Activated naive CD4-positive, alpha-beta T cell treated with anti-CD3 and anti-CD28 coated beads, Interleukin-2, amount 10 ng/mL, durations not matched to agents 7 days and 5 days (primary cell): Measurements from ENCODE around the gene ZDHHC14.

Source experiments
- CTCF ChIA-PET: fragments of 350-600 bp; sonication (Branson Sonifier 250); formaldehyde crosslinking; loops from one replicate; lab custom pipeline; 2021; ENCODE audit warnings: antibody characterized with exemption; lab: Charles Lee
- DNase-seq: peaks from one replicate; pipeline ENCODE4 v3.0.0-alpha.2; 2020
- H3K27ac Mint-ChIP-seq: one replicate; pipeline ENCODE4 v1.8.0; 2021; ENCODE audit warnings: mild to moderate bottlenecking, moderate library complexity, mixed read lengths
- H3K27me3 Mint-ChIP-seq: one replicate; pipeline ENCODE4 v1.8.0; 2021; ENCODE audit warnings: mild to moderate bottlenecking, mixed read lengths
- H3K36me3 Mint-ChIP-seq: one replicate; pipeline ENCODE4 v1.8.0; 2021; ENCODE audit warnings: mixed read lengths
- H3K4me1 Mint-ChIP-seq: one replicate; pipeline ENCODE4 v1.8.0; 2021; ENCODE audit warnings: mixed read lengths
- H3K4me3 Mint-ChIP-seq: one replicate; pipeline ENCODE4 v1.8.0; 2021; ENCODE audit warnings: mild to moderate bottlenecking, moderate library complexity, mixed read lengths
- H3K9me3 Mint-ChIP-seq: one replicate; pipeline ENCODE4 v1.8.0; 2021; ENCODE audit warnings: mixed read lengths

Gene ZDHHC14

DNA sequence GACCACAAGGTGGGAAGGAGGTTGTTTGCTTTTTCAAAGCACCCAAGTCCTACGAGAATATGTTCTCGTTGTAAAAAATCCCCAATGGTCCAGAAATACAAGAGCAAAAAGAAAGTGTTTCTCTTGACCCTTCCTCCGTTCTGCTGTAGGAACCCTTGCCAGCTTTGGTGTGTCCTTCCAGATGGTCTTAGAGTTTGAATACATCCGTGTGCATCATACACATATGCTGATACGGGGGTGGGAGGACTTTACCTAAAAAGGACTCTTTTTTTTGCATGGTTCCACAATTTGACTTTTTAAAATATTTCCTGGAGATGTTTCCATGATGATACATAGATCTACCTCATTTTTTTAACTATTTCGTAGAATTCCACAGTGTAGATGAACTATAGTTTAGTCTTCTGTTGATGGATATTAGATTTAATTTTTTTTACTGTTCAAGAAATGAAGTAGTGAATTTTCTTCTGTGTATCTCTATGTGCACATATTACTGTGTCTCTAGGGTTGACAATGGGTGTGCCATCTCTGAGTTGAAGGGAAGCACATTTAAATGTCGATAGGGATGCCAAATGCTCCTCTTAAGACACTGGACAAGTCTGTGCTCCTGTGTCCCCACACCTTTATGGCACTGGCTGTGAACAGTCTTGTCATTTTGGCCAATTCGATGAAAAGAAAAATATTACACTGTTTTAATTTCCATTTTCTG lies 259.9 kb downstream of the ZDHHC14 start:
- Mint-ChIP-seq H3K4me1 (peaks cover 12% of the 10 kb centered on the region), H3K4me3 (no peak overlapping the region), H3K27me3 (peaks cover 53% of the 10 kb centered on the region), H3K36me3 (no peaks in the 10 kb centered on the region), H3K9me3 (no peaks in the 10 kb centered on the region), H3K27ac (no peak overlapping the region)
- no peak for DNase-seq
- CTCF ChIA-PET, result no interaction called here

DNA sequence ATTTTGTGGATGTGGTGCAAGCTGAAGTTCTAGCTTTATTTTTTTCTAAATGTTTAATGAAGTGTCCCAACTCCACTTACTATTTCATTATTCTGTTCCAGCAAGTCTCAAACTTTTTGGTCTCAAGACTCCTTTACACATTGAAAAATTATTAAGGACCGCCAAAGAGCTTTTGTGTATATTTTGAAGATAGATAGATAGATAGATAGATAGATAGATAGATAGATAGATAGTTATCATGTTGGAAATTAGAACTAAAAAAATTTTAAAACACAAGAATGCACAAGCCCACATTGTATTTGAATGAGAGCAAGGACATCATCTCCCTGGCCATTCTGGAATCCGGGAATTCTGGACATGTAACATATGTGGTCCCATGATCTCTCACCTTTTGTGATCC lies 260.8 kb downstream of the ZDHHC14 start:
- CTCF ChIA-PET, result no interaction called here
- H3K36me3 Mint-ChIP-seq, result peaks cover 1% of the 10 kb centered on the region
- peaks cover 50% of the 10 kb centered on the region for H3K27me3 Mint-ChIP-seq

DNA sequence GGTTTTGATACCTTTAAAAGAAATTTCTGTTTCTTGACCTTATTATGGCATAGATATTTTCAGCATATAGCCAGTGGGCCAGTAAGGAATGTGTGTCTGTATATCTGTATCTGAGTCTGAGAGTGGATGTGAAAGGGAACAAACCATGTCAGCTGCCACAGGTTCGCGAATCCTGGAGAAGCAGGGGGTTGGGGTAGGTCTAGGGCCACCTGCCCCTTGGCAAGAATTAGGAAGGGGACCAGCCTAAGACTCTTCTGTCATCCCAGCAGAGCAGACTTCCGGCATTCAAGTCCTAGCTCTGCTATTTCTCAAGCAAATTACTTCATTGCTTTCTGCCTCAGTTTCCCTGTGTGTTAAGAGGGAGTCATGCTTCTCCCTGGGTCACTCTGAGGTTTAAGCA lies 261.7 kb downstream of the ZDHHC14 start:
- H3K36me3 Mint-ChIP-seq, result peaks cover 1% of the 10 kb centered on the region
- H3K27ac Mint-ChIP-seq, result no peak overlapping the region
- CTCF ChIA-PET, result interaction anchor here (0.7 kb wide), 1 partner anchor 17 kb away, joined by 3 read pairs; no protein-coding TSS in a partner anchor
- H3K9me3 Mint-ChIP-seq, result no peaks in the 10 kb centered on the region
- H3K27me3 Mint-ChIP-seq, result peaks cover 50% of the 10 kb centered on the region
- no peak for DNase-seq
- H3K4me1 Mint-ChIP-seq, result peaks cover 24% of the 10 kb centered on the region
- H3K4me3 Mint-ChIP-seq, result no peak overlapping the region

More for the DNA sequence above, 260.8 kb downstream of the ZDHHC14 start:
- Mint-ChIP-seq H3K4me3 (no peak overlapping the region), H3K4me1 (peaks cover 15% of the 10 kb centered on the region), H3K9me3 (no peaks in the 10 kb centered on the region), H3K27ac (no peak overlapping the region)
- no peak for DNase-seq

DNA sequence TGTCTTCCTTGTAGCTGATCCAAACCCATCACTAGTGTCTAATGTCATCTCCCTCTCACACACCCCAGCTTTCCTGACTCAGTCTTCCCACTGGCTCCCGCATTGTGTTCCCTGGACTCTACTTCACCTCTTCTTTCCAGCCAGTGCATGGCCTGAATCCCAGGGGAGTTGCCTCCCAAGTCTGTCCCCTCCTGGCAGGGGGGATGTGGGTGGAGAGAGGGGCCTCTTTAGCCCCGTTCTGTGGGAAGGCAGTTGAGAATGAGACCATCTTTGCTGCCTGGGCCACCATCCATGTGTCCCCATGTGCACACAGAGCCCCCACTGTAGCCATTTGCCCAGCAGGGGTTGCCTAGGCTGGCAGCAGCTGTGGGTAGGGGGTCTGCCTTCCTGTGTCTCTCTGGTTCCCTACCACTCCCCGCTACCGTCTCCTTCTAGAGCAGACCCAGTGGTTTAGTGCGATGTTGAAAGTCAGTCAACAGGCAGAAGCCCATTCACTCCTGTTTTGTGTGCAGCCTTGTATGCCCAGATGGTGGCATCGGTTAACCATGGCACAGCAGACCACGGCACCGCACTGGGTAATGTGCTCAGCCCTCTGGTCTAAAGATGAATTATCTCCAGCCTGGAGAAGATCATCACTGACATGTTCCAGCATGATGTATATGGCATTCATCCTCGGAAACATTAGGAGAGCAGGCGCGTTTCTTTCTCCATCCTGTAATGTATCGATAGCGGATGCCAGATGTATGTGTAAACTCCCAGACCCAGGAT lies 263.2 kb downstream of the ZDHHC14 start:
- H3K9me3 Mint-ChIP-seq, result no peaks in the 10 kb centered on the region
- peak; percentile 50 for DNase-seq
- no peak overlapping the region for H3K27ac Mint-ChIP-seq
- H3K36me3 Mint-ChIP-seq, result peaks cover 1% of the 10 kb centered on the region
- H3K27me3 Mint-ChIP-seq, result peaks cover 36% of the 10 kb centered on the region
- peaks cover 38% of the 10 kb centered on the region for H3K4me1 Mint-ChIP-seq
- CTCF ChIA-PET, result interaction anchor here (0.7 to 1.0 kb wide), 2 partner anchors 328 to 560 kb away, joined by 3 read pairs; no protein-coding TSS in a partner anchor
- no peak overlapping the region for H3K4me3 Mint-ChIP-seq

DNA sequence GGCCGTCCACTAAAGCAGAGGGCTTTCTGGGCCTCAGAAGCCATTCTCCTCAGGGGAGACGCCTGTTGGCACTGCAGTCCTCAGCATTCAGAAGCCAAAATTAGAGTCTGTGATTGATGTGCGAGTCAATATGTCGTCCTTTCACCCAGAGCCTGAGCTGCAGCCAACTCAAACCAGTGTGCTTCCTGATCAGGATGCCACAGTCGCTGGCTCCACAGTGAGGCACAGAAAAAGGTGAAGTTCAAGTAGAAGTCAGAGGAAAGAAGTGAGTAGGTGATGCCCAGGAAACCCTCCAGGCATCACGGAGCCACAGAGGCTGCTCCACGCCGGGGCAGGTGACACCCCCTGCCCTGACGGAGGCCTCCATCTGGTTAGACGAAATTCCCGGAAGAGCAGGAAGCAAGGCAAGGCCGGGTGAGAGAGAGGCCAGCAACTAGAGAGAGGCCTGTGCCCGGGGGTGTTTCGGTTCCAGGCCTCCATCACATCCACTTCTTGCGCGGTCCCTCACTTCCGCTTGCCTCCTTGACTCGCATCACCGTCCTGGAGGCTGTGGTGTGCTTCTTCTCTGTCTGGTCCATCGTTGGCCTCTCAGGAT lies 264.3 kb downstream of the ZDHHC14 start:
- CTCF ChIA-PET, result interaction anchor here (0.7 to 1.0 kb wide), 3 partner anchors 11 to 559 kb away, joined by 3 read pairs; no protein-coding TSS in a partner anchor
- Mint-ChIP-seq H3K4me3 (no peak overlapping the region), H3K27ac (no peak overlapping the region), H3K27me3 (peaks cover 25% of the 10 kb centered on the region), H3K9me3 (no peaks in the 10 kb centered on the region), H3K36me3 (peaks cover 1% of the 10 kb centered on the region), H3K4me1 (peaks cover 28% of the 10 kb centered on the region)
- DNase-seq, result no peak

DNA sequence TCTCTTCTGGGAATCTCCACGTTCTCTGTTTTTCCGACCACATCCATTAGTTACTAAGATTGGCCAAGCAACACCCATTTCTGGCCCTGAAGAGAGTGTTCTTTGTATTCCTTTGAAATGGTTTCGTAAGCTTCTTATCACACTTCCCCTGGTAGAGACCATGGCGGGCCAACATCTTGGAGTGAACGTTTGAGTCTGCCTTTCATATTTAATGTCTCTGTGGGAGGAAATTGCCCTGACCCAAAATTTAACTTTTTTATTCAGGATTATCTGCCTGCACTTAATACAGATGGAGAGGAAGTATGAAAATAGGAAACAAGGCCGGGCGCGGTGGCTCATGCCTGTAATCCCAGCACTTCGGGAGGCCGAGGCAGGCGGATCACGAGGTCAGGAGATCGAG lies 265.0 kb downstream of the ZDHHC14 start:
- DNase-seq, result no peak
- peaks cover 28% of the 10 kb centered on the region for H3K4me1 Mint-ChIP-seq
- CTCF ChIA-PET, result interaction anchor here (0.8 kb wide), 1 partner anchor 185 kb away, joined by 4 read pairs; no protein-coding TSS in a partner anchor

DNA sequence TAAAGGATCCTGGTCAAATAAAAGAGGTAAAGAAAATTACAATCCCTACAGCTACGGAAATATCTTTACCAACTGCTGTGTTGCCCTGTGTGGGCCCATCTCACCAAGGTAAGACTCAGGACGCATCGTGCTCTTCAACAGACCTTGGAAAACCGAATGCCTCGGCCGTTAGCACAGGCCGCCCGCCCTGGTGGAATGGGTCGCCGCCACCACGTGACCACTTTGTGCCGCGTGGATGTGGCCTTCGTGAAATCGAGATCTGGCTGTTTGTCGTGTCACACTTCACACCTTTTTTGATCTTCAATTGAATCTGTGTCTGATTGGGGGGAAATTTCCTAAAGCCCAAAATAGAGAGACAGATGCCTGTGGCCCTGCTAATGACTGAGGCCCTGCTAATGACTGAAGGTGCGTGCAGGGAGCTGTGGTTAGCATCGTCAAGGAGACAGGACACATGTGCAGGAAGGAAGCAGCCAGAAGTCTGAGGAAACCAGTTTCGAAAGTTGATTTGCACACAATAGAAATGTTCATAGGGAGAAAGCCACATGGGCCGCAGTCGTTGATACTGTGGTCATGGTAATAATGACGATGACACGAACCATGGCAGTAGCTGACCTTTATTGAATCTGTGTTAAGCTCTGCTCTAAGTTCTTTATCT lies 266.4 kb downstream of the ZDHHC14 start:
- Mint-ChIP-seq H3K36me3 (peaks cover 1% of the 10 kb centered on the region), H3K4me1 (peaks cover 28% of the 10 kb centered on the region), H3K27ac (no peak overlapping the region), H3K27me3 (peaks cover 21% of the 10 kb centered on the region), H3K4me3 (no peak overlapping the region), H3K9me3 (no peaks in the 10 kb centered on the region)
- peak; percentile 55 for DNase-seq
- CTCF ChIA-PET, result interaction anchor here (1.4 kb wide), 1 partner anchor 425 kb away, joined by 3 read pairs; no protein-coding TSS in a partner anchor

More for the DNA sequence above, 265.0 kb downstream of the ZDHHC14 start:
- Mint-ChIP-seq H3K27ac (no peak overlapping the region), H3K27me3 (peaks cover 21% of the 10 kb centered on the region), H3K9me3 (no peaks in the 10 kb centered on the region), H3K36me3 (peaks cover 1% of the 10 kb centered on the region), H3K4me3 (no peak overlapping the region)

DNA sequence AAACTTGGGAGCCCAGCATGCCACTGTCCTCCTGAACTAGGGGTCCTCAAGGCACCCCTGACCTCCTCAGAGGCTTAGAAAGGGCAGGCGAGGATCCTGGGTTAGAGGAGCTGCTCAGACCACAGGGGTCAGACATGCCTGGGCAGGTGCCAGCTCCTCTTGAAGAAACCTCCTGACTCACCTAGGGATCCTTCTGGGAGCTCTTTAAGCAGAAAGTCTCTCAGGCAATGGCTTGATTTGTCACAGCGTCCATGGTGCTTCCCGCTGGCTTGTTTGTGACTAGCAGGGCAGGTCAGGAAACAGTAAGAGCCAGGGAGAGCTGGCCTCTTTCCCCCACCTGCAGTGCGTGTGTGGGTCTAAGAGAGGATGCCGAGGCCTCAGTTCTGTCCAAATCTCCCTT lies 267.6 kb downstream of the ZDHHC14 start:
- CTCF ChIA-PET, result interaction anchor here (0.9 kb wide), 1 partner anchor 13 kb away, joined by 3 read pairs; no protein-coding TSS in a partner anchor
- Mint-ChIP-seq H3K36me3 (peaks cover 1% of the 10 kb centered on the region), H3K27ac (no peak overlapping the region), H3K4me1 (peaks cover 28% of the 10 kb centered on the region), H3K27me3 (peaks cover 21% of the 10 kb centered on the region), H3K9me3 (no peaks in the 10 kb centered on the region), H3K4me3 (no peak overlapping the region)
- DNase-seq, result no peak

DNA sequence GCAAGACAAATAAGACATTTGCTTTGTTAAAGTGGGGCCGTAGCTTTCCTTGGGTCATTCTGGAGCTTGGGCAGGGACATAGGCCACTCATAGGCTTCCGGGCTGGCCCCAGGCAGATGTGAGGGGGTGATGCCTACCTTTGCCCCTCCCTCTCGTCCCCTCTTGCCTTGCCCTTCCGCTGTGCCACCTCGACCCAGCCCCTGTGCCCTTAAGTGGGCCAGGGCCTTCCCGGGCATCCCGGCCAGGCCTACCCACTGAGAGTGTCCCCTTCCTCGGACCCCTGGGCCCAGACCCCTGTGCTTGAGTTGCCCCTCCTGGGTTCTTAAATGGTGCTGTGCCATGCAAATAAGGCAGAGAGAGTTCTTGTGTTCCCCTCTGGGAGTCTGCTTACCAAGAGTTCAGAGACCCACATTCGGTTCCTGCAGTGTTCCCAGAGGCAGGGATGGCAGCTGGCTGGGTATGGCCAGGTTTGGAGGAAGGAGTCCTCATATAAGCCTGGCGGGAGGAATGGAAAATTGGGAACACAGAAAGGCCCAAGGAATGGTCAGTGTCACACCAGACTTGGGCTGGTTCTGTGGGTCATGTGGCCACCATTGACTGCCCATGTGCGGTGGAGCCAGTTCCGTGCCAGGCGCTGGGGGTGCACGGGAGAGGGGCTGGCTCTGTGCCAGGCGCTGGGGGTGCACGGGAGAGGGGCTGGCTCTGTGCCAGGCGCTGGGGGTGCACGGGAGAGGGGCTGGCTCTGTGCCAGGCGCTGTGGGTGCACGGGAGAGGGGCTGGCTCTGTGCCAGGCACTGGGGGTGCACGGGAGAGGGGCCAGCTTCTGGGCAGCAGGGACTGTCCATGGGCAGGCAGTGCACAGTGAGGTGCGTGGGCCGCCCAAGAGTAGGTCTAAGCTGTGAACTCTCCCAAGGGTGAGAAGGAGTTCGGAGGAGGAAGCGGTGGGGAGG lies 268.6 kb downstream of the ZDHHC14 start:
- Mint-ChIP-seq H3K36me3 (peaks cover 1% of the 10 kb centered on the region), H3K4me1 (peaks cover 28% of the 10 kb centered on the region), H3K4me3 (no peak overlapping the region), H3K27me3 (peaks cover 15% of the 10 kb centered on the region), H3K9me3 (no peaks in the 10 kb centered on the region), H3K27ac (no peak overlapping the region)
- DNase-seq, result no peak
- CTCF ChIA-PET, result no interaction called here

DNA sequence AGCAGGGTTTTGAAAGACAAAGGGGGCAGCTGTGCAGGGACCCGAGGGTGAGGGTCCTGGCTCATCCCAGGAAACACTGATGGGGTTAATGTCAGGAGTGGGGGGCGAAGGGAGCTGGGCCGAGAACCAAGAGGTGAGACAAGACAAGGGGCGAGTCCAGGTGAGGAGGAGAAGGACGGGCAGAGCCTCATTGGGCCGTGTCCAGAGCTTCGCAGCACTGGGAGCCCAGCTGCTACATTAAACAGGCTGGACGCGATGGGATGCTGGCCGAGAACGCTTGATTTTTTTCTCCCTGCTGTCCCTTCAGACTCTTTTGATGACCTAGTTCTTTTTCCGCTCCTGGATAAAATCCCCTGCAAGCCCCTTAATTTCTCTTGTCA lies 269.3 kb downstream of the ZDHHC14 start:
- peaks cover 1% of the 10 kb centered on the region for H3K36me3 Mint-ChIP-seq
- H3K27me3 Mint-ChIP-seq, result peaks cover 11% of the 10 kb centered on the region
- no peaks in the 10 kb centered on the region for H3K9me3 Mint-ChIP-seq
- no peak for DNase-seq
- H3K4me1 Mint-ChIP-seq, result peaks cover 28% of the 10 kb centered on the region
- CTCF ChIA-PET, result no interaction called here
- no peak overlapping the region for H3K4me3 Mint-ChIP-seq
- H3K27ac Mint-ChIP-seq, result no peak overlapping the region

DNA sequence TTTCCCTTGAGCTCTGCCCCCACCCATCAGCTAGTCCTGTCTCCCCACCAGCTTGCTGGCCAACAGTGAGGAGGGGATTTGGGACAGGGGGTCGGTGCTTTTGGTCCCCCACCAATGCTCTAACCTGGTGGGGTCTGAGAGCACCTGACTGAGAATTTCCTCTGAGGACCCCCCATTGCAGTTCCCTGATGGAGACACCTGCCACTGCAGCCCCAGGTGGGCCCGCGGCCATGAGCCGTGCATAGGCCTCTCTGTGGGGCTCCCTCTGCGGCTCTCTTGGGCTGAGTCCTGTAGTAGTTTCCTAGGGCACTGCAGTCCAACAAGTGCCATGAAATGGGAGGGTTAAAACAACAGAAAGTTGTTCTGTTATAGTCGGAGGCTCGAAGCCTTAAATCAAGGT lies 269.8 kb downstream of the ZDHHC14 start:
- H3K36me3 Mint-ChIP-seq, result peaks cover 1% of the 10 kb centered on the region
- H3K4me1 Mint-ChIP-seq, result peaks cover 26% of the 10 kb centered on the region
- H3K27ac Mint-ChIP-seq, result no peak overlapping the region
- no peak overlapping the region for H3K4me3 Mint-ChIP-seq
- H3K27me3 Mint-ChIP-seq, result peaks cover 6% of the 10 kb centered on the region
- DNase-seq, result no peak
- CTCF ChIA-PET, result no interaction called here
- no peaks in the 10 kb centered on the region for H3K9me3 Mint-ChIP-seq

DNA sequence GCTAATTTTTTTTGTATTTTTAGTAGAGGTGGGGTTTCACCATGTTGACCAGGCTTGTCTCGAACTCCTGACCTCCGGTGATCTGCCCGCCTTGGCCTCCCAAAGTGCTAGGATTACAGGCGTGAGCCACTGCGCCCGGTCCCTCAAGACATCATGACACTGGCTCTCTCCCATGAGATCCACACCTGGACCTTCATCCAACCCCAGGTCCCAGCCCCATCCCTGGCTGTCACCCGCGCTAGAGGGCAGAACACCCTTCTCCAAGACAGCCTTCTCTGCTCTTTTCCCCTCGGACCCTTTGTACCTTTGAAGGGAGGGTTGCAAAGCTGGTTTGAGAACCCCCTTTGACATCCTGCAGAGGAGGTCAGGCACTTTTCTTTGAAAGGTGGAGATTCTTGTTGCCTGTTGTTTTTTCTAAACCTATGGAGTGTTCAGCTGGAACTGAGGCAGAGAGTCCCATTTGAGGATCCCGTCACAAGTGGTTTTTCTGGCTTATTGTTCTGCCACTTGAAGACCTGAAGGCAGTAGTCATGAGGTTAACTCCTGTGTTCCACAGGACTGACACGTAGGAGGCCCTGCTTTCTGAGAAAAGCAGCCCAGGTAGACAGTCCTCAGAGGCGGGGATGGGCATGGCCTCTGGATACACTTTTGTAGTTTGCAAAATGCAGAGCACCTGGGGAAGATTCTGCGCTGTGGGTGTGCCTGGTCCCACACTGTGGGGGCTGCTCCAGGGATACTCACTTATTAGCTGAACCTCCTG lies 270.9 kb downstream of the ZDHHC14 start:
- peaks cover 4% of the 10 kb centered on the region for H3K27me3 Mint-ChIP-seq
- no peak for DNase-seq
- no peaks in the 10 kb centered on the region for H3K36me3 Mint-ChIP-seq
- no peak overlapping the region for H3K4me3 Mint-ChIP-seq
- no peak overlapping the region for H3K27ac Mint-ChIP-seq
- CTCF ChIA-PET, result interaction anchor here (1.0 kb wide), 1 partner anchor 15 kb away, joined by 3 read pairs; no protein-coding TSS in a partner anchor
- peaks cover 23% of the 10 kb centered on the region for H3K4me1 Mint-ChIP-seq
- H3K9me3 Mint-ChIP-seq, result no peaks in the 10 kb centered on the region
